AG09309 (cell line): ENCODE results near the gene CFAP54.
A peak's percentile ranks its signal among the peaks of the same experiment; 100 is the strongest.
"Not testable (repeated sequence)": the region's sequence is repeated elsewhere in the genome, so short reads cannot be mapped to it uniquely, and the experiment has no call there.

Source experiments
- DNase-seq: peaks from one replicate; pipeline ENCODE4 v3.0.0-alpha.2; 2010; ENCODE audit warnings: low read depth
- H3K4me3 ChIP-seq: 2 replicates; pipeline ENCODE4 v1.5.1; 2011; ENCODE audit warnings: mild to moderate bottlenecking, low read depth, low read length, moderate library complexity; ENCODE audit not compliant: control insufficient read depth
- CTCF ChIP-seq: IDR thresholded peaks from 2 replicates; pipeline ENCODE4 v1.5.1; 2011; ENCODE audit warnings: mild to moderate bottlenecking, low read depth, low read length, inconsistent platforms; ENCODE audit not compliant: insufficient read depth, control insufficient read depth; ENCODE audit errors: missing control alignments

CFAP54 gene

GRCh38 chr12:96571101-96571862 lies 81.9 kb downstream of the CFAP54 start:
- DNase-seq: no peak
- no peak overlapping the region for H3K4me3 ChIP-seq
- TF ChIP-seq CTCF: no peak

- peak; percentile 14 for DNase-seq
- TF ChIP-seq CTCF: peak; percentile 51
- no peak overlapping the region for H3K4me3 ChIP-seq
These were observed 89.2 kb downstream of the CFAP54 start for GRCh38 chr12:96578526-96579125.

- no peak for TF ChIP-seq CTCF
- H3K4me3 ChIP-seq: no peak overlapping the region
- DNase-seq: no peak
These were observed 96.6 kb downstream of the CFAP54 start for GRCh38 chr12:96585977-96586376.

GRCh38 chr12:96587691-96588090 lies 98.3 kb downstream of the CFAP54 start:
- no peak for TF ChIP-seq CTCF
- H3K4me3 ChIP-seq: no peak overlapping the region
- no peak for DNase-seq

GRCh38 chr12:96590970-96591369 lies 101.6 kb downstream of the CFAP54 start:
- no peak overlapping the region for H3K4me3 ChIP-seq
- no peak for DNase-seq
- TF ChIP-seq CTCF: no peak

- not testable (repeated sequence) for DNase-seq
These were observed 115.0 kb downstream of the CFAP54 start for GRCh38 chr12:96604374-96604773.

GRCh38 chr12:96605684-96606083 lies 116.3 kb downstream of the CFAP54 start:
- DNase-seq: no peak
- TF ChIP-seq CTCF: no peak
- H3K4me3 ChIP-seq: no peak overlapping the region

More at GRCh38 chr12:96604374-96604773, 115.0 kb downstream of the CFAP54 start:
- not testable (repeated sequence) for H3K4me3 ChIP-seq
